ENCODE measurements around the gene HHAT.

The HHAT gene

GRCh38 chr1:210407207-210407886 lies 78.6 kb downstream of the HHAT start:
- DNase-seq (ENCODE audit: low read depth) = peak; percentile 69
- TF ChIP-seq, protein P1, sequence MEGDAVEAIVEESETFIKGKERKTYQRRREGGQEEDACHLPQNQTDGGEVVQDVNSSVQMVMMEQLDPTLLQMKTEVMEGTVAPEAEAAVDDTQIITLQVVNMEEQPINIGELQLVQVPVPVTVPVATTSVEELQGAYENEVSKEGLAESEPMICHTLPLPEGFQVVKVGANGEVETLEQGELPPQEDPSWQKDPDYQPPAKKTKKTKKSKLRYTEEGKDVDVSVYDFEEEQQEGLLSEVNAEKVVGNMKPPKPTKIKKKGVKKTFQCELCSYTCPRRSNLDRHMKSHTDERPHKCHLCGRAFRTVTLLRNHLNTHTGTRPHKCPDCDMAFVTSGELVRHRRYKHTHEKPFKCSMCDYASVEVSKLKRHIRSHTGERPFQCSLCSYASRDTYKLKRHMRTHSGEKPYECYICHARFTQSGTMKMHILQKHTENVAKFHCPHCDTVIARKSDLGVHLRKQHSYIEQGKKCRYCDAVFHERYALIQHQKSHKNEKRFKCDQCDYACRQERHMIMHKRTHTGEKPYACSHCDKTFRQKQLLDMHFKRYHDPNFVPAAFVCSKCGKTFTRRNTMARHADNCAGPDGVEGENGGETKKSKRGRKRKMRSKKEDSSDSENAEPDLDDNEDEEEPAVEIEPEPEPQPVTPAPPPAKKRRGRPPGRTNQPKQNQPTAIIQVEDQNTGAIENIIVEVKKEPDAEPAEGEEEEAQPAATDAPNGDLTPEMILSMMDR (conservative IDR thresholded peaks at IDR 0.05; ENCODE audit: low read depth, low read length) = peak; percentile 96
- H3K4me3 ChIP-seq (ENCODE audit: low read depth, low read length) = no peak overlapping the region

- no peak for DNase-seq (ENCODE audit: low read depth)
- TF ChIP-seq, protein P1 (conservative IDR thresholded peaks at IDR 0.05; ENCODE audit: low read depth, low read length) = no peak
- no peak overlapping the region for H3K4me3 ChIP-seq (ENCODE audit: low read depth, low read length)
These were observed 79.2 kb downstream of the HHAT start for GRCh38 chr1:210407887-210408252.

- DNase-seq (ENCODE audit: low read depth) = no peak
- TF ChIP-seq, protein P1 (conservative IDR thresholded peaks at IDR 0.05; ENCODE audit: low read depth, low read length) = no peak
These were observed 83.5 kb downstream of the HHAT start for GRCh38 chr1:210412240-210412639.

DNA sequence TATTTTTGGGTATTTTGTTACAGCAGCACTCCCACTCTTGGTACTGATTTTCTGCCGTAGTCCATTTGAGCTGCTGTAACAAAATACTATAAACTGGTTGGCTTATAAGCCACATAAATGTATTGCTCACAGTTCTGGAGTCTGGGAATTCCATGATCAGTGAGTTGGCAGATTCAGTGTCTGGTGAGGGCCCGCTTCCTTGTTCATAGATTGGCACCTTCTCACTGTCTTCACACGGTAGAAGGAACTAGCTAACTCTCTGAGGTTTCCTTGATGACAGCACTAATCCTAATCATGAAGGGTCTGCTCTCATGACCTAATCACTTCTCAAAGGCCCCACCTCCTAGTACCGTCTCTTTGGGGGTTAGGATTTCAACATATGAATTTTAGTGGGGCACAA lies 85.2 kb downstream of the HHAT start:
- TF ChIP-seq, protein P1 (conservative IDR thresholded peaks at IDR 0.05; ENCODE audit: low read depth, low read length) = no peak

More at GRCh38 chr1:210412240-210412639, 83.5 kb downstream of the HHAT start:
- no peak overlapping the region for H3K4me3 ChIP-seq (ENCODE audit: low read depth, low read length)

DNA sequence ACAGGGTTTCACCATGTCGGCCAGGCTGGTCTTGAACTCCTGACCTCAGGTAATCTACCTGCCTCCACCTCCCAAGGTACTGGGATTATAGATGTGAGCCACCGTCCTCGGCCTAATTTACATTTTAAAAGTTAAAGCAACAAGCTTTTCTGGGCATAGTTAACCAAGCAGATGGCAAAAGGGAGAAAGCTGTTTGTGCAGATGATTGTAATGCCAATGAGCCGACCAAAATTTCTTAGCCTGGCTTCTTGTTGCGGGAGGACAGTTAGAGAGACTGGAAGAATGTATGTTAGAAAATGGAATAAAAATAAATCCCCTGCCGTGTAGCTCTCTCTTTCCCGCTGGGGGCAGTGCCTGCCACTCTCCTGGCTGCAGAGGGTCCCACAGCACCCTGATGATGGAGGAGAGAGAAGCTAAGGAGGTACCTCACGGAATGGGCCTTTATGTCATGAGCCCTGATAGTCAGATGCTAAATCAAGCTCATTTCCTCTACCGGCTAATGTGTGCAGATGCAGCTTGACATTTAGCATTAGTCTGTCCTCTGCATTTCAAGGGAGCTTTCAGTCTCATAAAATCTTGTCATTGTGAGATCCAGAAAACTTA lies 87.2 kb downstream of the HHAT start:
- H3K4me3 ChIP-seq (ENCODE audit: low read depth, low read length) = no peak overlapping the region
- TF ChIP-seq, protein P1 (conservative IDR thresholded peaks at IDR 0.05; ENCODE audit: low read depth, low read length) = no peak
- no peak for DNase-seq (ENCODE audit: low read depth)

More for the DNA sequence above, 85.2 kb downstream of the HHAT start:
- no peak for DNase-seq (ENCODE audit: low read depth)
- no peak overlapping the region for H3K4me3 ChIP-seq (ENCODE audit: low read depth, low read length)

DNA sequence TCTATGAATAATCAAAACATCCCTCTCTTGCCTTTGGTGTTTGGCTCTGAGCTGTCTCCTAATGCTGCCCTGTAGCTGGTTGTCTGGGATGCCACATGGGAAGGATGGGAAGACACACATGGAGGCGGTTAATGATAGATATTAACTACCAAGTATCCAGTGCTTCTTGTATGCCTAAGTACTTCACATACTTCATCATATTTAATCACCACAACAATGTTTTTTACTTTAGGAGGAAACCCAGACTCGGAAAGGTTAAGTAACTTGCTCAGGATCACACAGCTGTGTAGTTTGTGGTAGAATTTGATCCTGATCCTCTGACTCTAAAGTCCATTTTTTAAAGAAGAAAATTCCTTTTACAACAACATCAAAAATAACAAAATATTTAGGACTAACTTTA lies 88.0 kb downstream of the HHAT start:
- H3K4me3 ChIP-seq (ENCODE audit: low read depth, low read length) = no peak overlapping the region
- DNase-seq (ENCODE audit: low read depth) = no peak
- TF ChIP-seq, protein P1 (conservative IDR thresholded peaks at IDR 0.05; ENCODE audit: low read depth, low read length) = no peak

GRCh38 chr1:210417881-210418280 lies 89.2 kb downstream of the HHAT start:
- no peak overlapping the region for H3K4me3 ChIP-seq (ENCODE audit: low read depth, low read length)
- TF ChIP-seq, protein P1 (conservative IDR thresholded peaks at IDR 0.05; ENCODE audit: low read depth, low read length) = no peak
- no peak for DNase-seq (ENCODE audit: low read depth)

Data from choroid plexus epithelial cell (primary cell).